Astrocyte of the spinal cord (primary cell): Measurements from ENCODE around the gene PHF19.

Experiments
- DNase-seq: peaks from one replicate; pipeline ENCODE4 v3.0.0; 2011; ENCODE audit warnings: low read depth, low spot score
- H3K4me3 ChIP-seq: 2 replicates; pipeline ENCODE4 v1.5.1; 2011; ENCODE audit warnings: low read depth, mild to moderate bottlenecking, low read length, moderate library complexity
- in situ Hi-C: cut with HindIII; loops from 2 replicates; pipeline ENCODE4 v1.10.0; 2017; ENCODE audit warnings: low sequenced_read_pairs
- TF ChIP-seq, protein P1 (sequence below): IDR thresholded peaks from 2 replicates; pipeline ENCODE4 v1.5.1; 2012; ENCODE audit warnings: low read depth, mild to moderate bottlenecking, low read length, inconsistent platforms

Gene PHF19

GRCh38 chr9:120830151-120830550 is 46.8 kb downstream of the PHF19 start:
- in situ Hi-C loops: no loop called here
- DNase-seq: no peak
- no peak overlapping the region for H3K4me3 ChIP-seq

DNA sequence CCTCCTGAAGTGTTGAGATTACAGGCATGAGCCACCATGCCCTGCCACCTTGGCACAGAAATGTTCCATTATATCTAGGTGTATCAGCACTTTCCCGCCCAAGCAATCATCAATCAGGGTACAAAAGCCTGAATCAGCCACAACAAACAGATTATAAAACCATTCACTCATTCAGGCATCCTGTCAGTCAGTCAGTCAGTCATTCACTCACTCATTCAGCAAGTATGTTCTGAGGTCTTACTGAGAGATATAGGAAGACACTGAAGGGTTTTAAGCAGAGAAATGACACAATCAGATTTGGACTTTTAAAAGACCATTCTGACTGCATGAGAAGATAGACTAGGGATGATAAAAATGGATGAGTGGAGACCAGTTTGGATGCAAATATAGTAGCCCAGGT is 47.3 kb downstream of the PHF19 start:
- H3K4me3 ChIP-seq: no peak overlapping the region
- no peak for DNase-seq
- TF ChIP-seq, protein P1, sequence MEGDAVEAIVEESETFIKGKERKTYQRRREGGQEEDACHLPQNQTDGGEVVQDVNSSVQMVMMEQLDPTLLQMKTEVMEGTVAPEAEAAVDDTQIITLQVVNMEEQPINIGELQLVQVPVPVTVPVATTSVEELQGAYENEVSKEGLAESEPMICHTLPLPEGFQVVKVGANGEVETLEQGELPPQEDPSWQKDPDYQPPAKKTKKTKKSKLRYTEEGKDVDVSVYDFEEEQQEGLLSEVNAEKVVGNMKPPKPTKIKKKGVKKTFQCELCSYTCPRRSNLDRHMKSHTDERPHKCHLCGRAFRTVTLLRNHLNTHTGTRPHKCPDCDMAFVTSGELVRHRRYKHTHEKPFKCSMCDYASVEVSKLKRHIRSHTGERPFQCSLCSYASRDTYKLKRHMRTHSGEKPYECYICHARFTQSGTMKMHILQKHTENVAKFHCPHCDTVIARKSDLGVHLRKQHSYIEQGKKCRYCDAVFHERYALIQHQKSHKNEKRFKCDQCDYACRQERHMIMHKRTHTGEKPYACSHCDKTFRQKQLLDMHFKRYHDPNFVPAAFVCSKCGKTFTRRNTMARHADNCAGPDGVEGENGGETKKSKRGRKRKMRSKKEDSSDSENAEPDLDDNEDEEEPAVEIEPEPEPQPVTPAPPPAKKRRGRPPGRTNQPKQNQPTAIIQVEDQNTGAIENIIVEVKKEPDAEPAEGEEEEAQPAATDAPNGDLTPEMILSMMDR: no peak
- in situ Hi-C loops: no loop called here

More at GRCh38 chr9:120830151-120830550, 46.8 kb downstream of the PHF19 start:
- TF ChIP-seq, protein P1: no peak

- DNase-seq: no peak
- no peak overlapping the region for H3K4me3 ChIP-seq
- TF ChIP-seq, protein P1: no peak
- in situ Hi-C loops: no loop called here
These were observed 56.9 kb downstream of the PHF19 start for GRCh38 chr9:120820095-120820494.

GRCh38 chr9:120818595-120818994 is 58.4 kb downstream of the PHF19 start:
- H3K4me3 ChIP-seq: no peak overlapping the region
- in situ Hi-C loops: no loop called here
- no peak for DNase-seq
- TF ChIP-seq, protein P1: no peak

- TF ChIP-seq, protein P1: no peak
- in situ Hi-C loops: no loop called here
- no peak for DNase-seq
- H3K4me3 ChIP-seq: no peak overlapping the region
These were observed 61.9 kb downstream of the PHF19 start for GRCh38 chr9:120815075-120815474.

DNA sequence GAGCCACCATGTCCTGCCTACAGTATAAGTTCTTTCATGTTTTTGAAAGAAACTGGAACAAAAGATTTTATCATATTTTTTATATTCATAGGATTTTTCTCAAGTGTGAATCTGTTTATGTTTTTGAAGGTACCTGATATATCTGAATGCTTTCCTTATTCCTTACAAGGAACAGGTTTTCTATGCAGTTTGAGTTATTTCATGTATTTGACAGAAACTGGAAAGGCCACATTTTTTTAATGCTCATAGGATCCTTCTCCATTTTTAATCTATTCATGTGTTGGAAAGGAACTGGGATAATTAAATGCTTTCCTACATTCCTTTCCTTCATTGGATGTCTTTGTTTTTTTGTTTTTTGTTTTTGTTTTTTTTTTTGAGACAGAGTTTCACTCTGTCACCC is 68.1 kb downstream of the PHF19 start:
- in situ Hi-C loops: no loop called here
- H3K4me3 ChIP-seq: no peak overlapping the region
- TF ChIP-seq, protein P1: no peak
- no peak for DNase-seq
